HepG2 (cell line): ENCODE data around the gene GNG3. TPM values are rescaled to one million over a fixed set of nuclear protein-coding genes. Genes with fewer than 3 reads are reported as not detected.
A peak's percentile ranks its signal among the peaks of the same experiment; 100 is the strongest.

Source experiments
- KAT8 ChIP-seq: IDR thresholded peaks from 2 replicates; pipeline ENCODE4 v1.6.1; 2016; ENCODE audit warnings: missing genetic modification reagents, missing compliant biosample characterization
- LCORL ChIP-seq, 2 experiments: fragments of 450-650 bp in 1 of 2; sonication (generic) in 1 of 2; formaldehyde crosslinking in 1 of 2; IDR thresholded peaks; 2 replicates each; pipeline versions ENCODE4 v1.5.0 to v1.6.1; 2017 to 2020; ENCODE audit warnings: antibody characterized with exemption in 1 of 2, missing genetic modification reagents in 1 of 2
- NR1H2 ChIP-seq: sonication (generic); formaldehyde crosslinking; IDR thresholded peaks from 2 replicates; pipeline ENCODE4 v1.8.1; 2022; ENCODE audit warnings: low read depth, missing genetic modification reagents, borderline replicate concordance
- NRL ChIP-seq: sonication (generic); formaldehyde crosslinking; IDR thresholded peaks from 2 replicates; pipeline ENCODE4 v1.5.0; 2020; ENCODE audit warnings: missing genetic modification reagents, mild to moderate bottlenecking, moderate library complexity, borderline replicate concordance
- PAF1 ChIP-seq: IDR thresholded peaks from 2 replicates; pipeline ENCODE4 v1.6.1; 2016; ENCODE audit warnings: missing genetic modification reagents, missing compliant biosample characterization
- ZNF205 ChIP-seq: IDR thresholded peaks from 2 replicates; pipeline ENCODE4 v1.6.1; 2018; ENCODE audit warnings: missing biosample characterization, missing genetic modification reagents
- ZNF605 ChIP-seq: sonication (generic); formaldehyde crosslinking; IDR thresholded peaks from 2 replicates; pipeline ENCODE4 v1.8.0; 2022; ENCODE audit warnings: mild to moderate bottlenecking, missing genetic modification reagents
- ZNF737 ChIP-seq: sonication (generic); formaldehyde crosslinking; IDR thresholded peaks from 2 replicates; pipeline ENCODE4 v1.5.0; 2020; ENCODE audit warnings: missing genetic modification reagents, mild to moderate bottlenecking, borderline replicate concordance
- polyA plus RNA-seq, 8 experiments: library from polyadenylated mRNA; depleted of rRNA in 3 of 8; stranded (reverse) in 7 of 8; unstranded in 1 of 8; fragments of >200 nt; fragmentation: Illumina TruSeq in 4 of 8; extraction: Trizol in 4 of 8; gene quantifications; 2 replicates each; pipeline versions ENCODE4 v1.2.1 to v1.2.3, GENCODE V29; 2011 to 2016; ENCODE audit warnings: low read depth in 4 of 8, missing spikeins in 1 of 8, mixed read lengths in 1 of 8; ENCODE audit not compliant: insufficient read depth in 1 of 8
- total RNA-seq, 5 experiments: library from RNA; depleted of rRNA; stranded (reverse); fragments of >200 nt; fragmentation: Illumina TruSeq; extraction: Trizol; gene quantifications; 2 replicates each; pipeline ENCODE4 v1.2.3, GENCODE V29; 2016; ENCODE audit warnings: low read depth in 1 of 5
- TF ChIP-seq, protein P1 (sequence below): sonication (generic); formaldehyde crosslinking; IDR thresholded peaks from one replicate; pipeline ENCODE4 v1.5.1; 2020; ENCODE audit warnings: mild to moderate bottlenecking, missing genetic modification reagents; ENCODE audit errors: not compliant biosample characterization
- TF ChIP-seq, protein P2 (sequence below): sonication (generic); formaldehyde crosslinking; IDR thresholded peaks from 2 replicates; pipeline ENCODE4 v1.4.0; 2020; ENCODE audit warnings: missing genetic modification reagents, borderline replicate concordance
- TF ChIP-seq, protein P3 (sequence below), 2 experiments: fragments of 450-650 bp in 1 of 2; sonication (generic) in 1 of 2; formaldehyde crosslinking; IDR thresholded peaks; 2 replicates each; pipeline versions ENCODE4 v1.5.0 to v1.8.0; 2020 to 2022; ENCODE audit warnings: mild to moderate bottlenecking in 1 of 2, missing genetic modification reagents in 1 of 2
- TF ChIP-seq, protein P4 (sequence below): sonication (generic); formaldehyde crosslinking; IDR thresholded peaks from 2 replicates; pipeline ENCODE4 v1.5.0; 2020; ENCODE audit warnings: mild to moderate bottlenecking, missing genetic modification reagents

GNG3 gene
- total and polyA plus RNA-seq, 2 of the 13 experiments (the other 11 are each of a cell fraction or from before 2014, with no cell fraction given): not detected

- TF ChIP-seq, protein P1, sequence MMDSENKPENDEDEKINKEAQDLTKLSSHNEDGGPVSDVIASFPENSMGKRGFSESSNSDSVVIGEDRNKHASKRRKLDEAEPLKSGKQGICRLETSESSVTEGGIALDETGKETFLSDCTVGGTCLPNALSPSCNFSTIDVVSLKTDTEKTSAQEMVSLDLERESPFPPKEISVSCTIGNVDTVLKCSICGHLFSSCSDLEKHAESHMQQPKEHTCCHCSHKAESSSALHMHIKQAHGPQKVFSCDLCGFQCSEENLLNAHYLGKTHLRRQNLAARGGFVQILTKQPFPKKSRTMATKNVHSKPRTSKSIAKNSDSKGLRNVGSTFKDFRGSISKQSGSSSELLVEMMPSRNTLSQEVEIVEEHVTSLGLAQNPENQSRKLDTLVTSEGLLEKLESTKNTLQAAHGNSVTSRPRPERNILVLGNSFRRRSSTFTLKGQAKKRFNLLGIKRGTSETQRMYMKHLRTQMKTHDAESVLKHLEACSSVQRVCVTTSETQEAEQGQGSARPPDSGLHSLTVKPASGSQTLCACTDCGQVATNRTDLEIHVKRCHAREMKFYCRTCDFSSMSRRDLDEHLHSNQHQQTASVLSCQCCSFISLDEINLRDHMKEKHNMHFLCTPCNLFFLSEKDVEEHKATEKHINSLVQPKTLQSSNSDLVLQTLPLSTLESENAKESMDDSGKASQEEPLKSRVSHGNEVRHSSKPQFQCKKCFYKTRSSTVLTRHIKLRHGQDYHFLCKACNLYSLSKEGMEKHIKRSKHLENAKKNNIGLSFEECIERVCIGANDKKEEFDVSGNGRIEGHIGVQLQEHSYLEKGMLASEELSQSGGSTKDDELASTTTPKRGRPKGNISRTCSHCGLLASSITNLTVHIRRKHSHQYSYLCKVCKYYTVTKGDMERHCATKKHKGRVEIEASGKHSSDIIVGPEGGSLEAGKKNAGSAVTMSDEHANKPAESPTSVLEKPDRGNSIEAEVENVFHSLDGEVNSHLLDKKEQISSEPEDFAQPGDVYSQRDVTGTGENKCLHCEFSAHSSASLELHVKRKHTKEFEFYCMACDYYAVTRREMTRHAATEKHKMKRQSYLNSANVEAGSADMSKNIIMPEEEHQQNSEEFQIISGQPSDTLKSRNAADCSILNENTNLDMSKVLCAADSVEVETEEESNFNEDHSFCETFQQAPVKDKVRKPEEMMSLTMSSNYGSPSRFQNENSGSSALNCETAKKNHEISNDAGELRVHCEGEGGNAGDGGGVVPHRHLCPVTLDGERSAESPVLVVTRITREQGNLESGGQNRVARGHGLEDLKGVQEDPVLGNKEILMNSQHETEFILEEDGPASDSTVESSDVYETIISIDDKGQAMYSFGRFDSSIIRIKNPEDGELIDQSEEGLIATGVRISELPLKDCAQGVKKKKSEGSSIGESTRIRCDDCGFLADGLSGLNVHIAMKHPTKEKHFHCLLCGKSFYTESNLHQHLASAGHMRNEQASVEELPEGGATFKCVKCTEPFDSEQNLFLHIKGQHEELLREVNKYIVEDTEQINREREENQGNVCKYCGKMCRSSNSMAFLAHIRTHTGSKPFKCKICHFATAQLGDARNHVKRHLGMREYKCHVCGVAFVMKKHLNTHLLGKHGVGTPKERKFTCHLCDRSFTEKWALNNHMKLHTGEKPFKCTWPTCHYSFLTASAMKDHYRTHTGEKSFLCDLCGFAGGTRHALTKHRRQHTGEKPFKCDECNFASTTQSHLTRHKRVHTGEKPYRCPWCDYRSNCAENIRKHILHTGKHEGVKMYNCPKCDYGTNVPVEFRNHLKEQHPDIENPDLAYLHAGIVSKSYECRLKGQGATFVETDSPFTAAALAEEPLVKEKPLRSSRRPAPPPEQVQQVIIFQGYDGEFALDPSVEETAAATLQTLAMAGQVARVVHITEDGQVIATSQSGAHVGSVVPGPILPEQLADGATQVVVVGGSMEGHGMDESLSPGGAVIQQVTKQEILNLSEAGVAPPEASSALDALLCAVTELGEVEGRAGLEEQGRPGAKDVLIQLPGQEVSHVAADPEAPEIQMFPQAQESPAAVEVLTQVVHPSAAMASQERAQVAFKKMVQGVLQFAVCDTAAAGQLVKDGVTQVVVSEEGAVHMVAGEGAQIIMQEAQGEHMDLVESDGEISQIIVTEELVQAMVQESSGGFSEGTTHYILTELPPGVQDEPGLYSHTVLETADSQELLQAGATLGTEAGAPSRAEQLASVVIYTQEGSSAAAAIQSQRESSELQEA: no peak
- TF ChIP-seq, protein P2, sequence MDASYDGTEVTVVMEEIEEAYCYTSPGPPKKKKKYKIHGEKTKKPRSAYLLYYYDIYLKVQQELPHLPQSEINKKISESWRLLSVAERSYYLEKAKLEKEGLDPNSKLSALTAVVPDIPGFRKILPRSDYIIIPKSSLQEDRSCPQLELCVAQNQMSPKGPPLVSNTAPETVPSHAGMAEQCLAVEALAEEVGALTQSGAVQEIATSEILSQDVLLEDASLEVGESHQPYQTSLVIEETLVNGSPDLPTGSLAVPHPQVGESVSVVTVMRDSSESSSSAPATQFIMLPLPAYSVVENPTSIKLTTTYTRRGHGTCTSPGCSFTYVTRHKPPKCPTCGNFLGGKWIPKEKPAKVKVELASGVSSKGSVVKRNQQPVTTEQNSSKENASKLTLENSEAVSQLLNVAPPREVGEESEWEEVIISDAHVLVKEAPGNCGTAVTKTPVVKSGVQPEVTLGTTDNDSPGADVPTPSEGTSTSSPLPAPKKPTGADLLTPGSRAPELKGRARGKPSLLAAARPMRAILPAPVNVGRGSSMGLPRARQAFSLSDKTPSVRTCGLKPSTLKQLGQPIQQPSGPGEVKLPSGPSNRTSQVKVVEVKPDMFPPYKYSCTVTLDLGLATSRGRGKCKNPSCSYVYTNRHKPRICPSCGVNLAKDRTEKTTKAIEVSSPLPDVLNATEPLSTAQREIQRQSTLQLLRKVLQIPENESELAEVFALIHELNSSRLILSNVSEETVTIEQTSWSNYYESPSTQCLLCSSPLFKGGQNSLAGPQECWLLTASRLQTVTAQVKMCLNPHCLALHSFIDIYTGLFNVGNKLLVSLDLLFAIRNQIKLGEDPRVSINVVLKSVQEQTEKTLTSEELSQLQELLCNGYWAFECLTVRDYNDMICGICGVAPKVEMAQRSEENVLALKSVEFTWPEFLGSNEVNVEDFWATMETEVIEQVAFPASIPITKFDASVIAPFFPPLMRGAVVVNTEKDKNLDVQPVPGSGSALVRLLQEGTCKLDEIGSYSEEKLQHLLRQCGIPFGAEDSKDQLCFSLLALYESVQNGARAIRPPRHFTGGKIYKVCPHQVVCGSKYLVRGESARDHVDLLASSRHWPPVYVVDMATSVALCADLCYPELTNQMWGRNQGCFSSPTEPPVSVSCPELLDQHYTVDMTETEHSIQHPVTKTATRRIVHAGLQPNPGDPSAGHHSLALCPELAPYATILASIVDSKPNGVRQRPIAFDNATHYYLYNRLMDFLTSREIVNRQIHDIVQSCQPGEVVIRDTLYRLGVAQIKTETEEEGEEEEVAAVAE: no peak
- TF ChIP-seq NR1H2 (no peak), PAF1 (CRISPR knock-in tag) (no peak), ZNF605 (no peak), NRL (CRISPR knock-in tag) (no peak), ZNF205 (CRISPR knock-in tag) (no peak), LCORL (IDR thresholded peaks at IDR 0.05) (no peak), LCORL (CRISPR knock-in tag; IDR thresholded peaks at IDR 0.05) (0 out of 2 replicates have a peak, but pooled peaks have one; percentile 19), KAT8 (CRISPR knock-in tag) (no peak), ZNF737 (no peak)
- TF ChIP-seq, protein P3, sequence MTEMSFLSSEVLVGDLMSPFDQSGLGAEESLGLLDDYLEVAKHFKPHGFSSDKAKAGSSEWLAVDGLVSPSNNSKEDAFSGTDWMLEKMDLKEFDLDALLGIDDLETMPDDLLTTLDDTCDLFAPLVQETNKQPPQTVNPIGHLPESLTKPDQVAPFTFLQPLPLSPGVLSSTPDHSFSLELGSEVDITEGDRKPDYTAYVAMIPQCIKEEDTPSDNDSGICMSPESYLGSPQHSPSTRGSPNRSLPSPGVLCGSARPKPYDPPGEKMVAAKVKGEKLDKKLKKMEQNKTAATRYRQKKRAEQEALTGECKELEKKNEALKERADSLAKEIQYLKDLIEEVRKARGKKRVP (CRISPR knock-in tag; IDR thresholded peaks at IDR 0.05): 0 out of 4 replicates have a peak, but pooled peaks of 1 of the 2 experiments have one; percentile 2
- TF ChIP-seq, protein P4, sequence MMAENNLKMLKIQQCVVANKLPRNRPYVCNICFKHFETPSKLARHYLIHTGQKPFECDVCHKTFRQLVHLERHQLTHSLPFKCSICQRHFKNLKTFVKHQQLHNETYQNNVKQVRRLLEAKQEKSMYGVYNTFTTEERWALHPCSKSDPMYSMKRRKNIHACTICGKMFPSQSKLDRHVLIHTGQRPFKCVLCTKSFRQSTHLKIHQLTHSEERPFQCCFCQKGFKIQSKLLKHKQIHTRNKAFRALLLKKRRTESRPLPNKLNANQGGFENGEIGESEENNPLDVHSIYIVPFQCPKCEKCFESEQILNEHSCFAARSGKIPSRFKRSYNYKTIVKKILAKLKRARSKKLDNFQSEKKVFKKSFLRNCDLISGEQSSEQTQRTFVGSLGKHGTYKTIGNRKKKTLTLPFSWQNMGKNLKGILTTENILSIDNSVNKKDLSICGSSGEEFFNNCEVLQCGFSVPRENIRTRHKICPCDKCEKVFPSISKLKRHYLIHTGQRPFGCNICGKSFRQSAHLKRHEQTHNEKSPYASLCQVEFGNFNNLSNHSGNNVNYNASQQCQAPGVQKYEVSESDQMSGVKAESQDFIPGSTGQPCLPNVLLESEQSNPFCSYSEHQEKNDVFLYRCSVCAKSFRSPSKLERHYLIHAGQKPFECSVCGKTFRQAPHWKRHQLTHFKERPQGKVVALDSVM (CRISPR knock-in tag): peak; percentile 14; the same call in 1 of the 2 replicates
Measured at GRCh38 chr11:62664405-62665074, 42.9 kb upstream of the GNG3 start (continued).
